GM23248 (cell line): ENCODE measurements around the gene CPLANE2. TPM values are rescaled to one million over a fixed set of nuclear protein-coding genes. Genes with fewer than 3 reads are reported as not detected.
"Not testable (repeated sequence)": the region's sequence is repeated elsewhere in the genome, so short reads cannot be mapped to it uniquely, and the experiment has no call there.

Source experiments
- DNase-seq: peaks from one replicate; pipeline ENCODE4 v3.0.0-alpha.2; 2015
- H2AFZ ChIP-seq: fragments of 200-600 bp; sonication (generic); 2 replicates; pipeline ENCODE4 v1.6.1; 2016; ENCODE audit warnings: antibody characterized with exemption
- H3F3A ChIP-seq: fragments of 200-600 bp; sonication (generic); 2 replicates; pipeline ENCODE4 v1.6.1; 2016; ENCODE audit warnings: mild to moderate bottlenecking, antibody characterized with exemption, mixed run types; ENCODE audit not compliant: insufficient read depth
- H3K27ac ChIP-seq: fragments of 200-600 bp; sonication (generic); 2 replicates; pipeline ENCODE4 v1.5.1; 2016; ENCODE audit warnings: mild to moderate bottlenecking
- H3K27me3 ChIP-seq: fragments of 200-600 bp; sonication (generic); replicated peaks from 2 replicates; pipeline ENCODE4 v1.6.1; 2016; ENCODE audit warnings: mild to moderate bottlenecking; ENCODE audit not compliant: insufficient read depth
- H3K36me3 ChIP-seq: fragments of 200-600 bp; sonication (generic); 2 replicates; pipeline ENCODE4 v1.6.1; 2016; ENCODE audit warnings: low read depth, mild to moderate bottlenecking
- H3K4me1 ChIP-seq: fragments of 200-600 bp; sonication (generic); 2 replicates; pipeline ENCODE4 v1.6.1; 2016; ENCODE audit warnings: mild to moderate bottlenecking; ENCODE audit not compliant: insufficient read depth
- H3K4me2 ChIP-seq: fragments of 200-600 bp; sonication (generic); one replicate; pipeline ENCODE4 v1.6.1; 2016; ENCODE audit warnings: mild to moderate bottlenecking; ENCODE audit not compliant: unreplicated experiment
- H3K4me3 ChIP-seq: fragments of 200-600 bp; sonication (generic); 2 replicates; pipeline ENCODE4 v1.5.1; 2016; ENCODE audit warnings: mild to moderate bottlenecking
- H3K79me2 ChIP-seq: fragments of 200-600 bp; sonication (generic); 2 replicates; pipeline ENCODE4 v1.6.1; 2016; ENCODE audit warnings: mild to moderate bottlenecking; ENCODE audit not compliant: insufficient read depth
- H3K9ac ChIP-seq: fragments of 200-600 bp; sonication (generic); 2 replicates; pipeline ENCODE4 v1.6.1; 2016; ENCODE audit warnings: mild to moderate bottlenecking
- H3K9me2 ChIP-seq: fragments of 200-600 bp; sonication (generic); 2 replicates; pipeline ENCODE4 v1.6.1; 2016; ENCODE audit warnings: mixed run types, mild to moderate bottlenecking, moderate library complexity; ENCODE audit not compliant: insufficient read depth
- H3K9me3 ChIP-seq: fragments of 200-600 bp; sonication (generic); one replicate; pipeline ENCODE4 v1.6.1; 2017; ENCODE audit warnings: low read depth
- H4K20me1 ChIP-seq: fragments of 200-600 bp; sonication (generic); 2 replicates; pipeline ENCODE4 v1.6.0; 2016; ENCODE audit not compliant: insufficient read depth
- EZH2 ChIP-seq: fragments of 200-600 bp; sonication (generic); IDR thresholded peaks from 2 replicates; pipeline ENCODE4 v1.6.1; 2018; ENCODE audit warnings: antibody characterized with exemption, mild to moderate bottlenecking; ENCODE audit not compliant: insufficient read depth, poor library complexity, severe bottlenecking
- EZH2phosphoT487 ChIP-seq: fragments of 200-600 bp; sonication (generic); IDR thresholded peaks from 2 replicates; pipeline ENCODE4 v1.6.1; 2018; ENCODE audit warnings: antibody characterized with exemption, moderate library complexity, mild to moderate bottlenecking, low read depth; ENCODE audit not compliant: insufficient read depth
- WGBS, 2 experiments: methylation state at CpG; one replicate each; pipeline ENCODE4 v1.1.6; 2015 to 2017; ENCODE audit warnings: low lambda C conversion rate in 2 of 2, low coverage in 1 of 2; ENCODE audit errors: missing lambda C conversion rate in 2 of 2; 5-methylcytosine and 5-hydroxymethylcytosine counted together
- in situ Hi-C: fragments of 300-500 bp; cut with MboI; formaldehyde crosslinking; loops from 2 replicates; pipeline ENCODE4 v1.15.0; 2020
- polyA plus RNA-seq: library from polyadenylated mRNA; unstranded; fragments of >200 nt; fragmentation: Nextera tagmentation; extraction: Ambion mirVana; gene quantifications from 2 replicates; pipeline ENCODE4 v1.2.1, GENCODE V29; 2016
- total RNA-seq: library from RNA; depleted of rRNA; stranded (reverse); fragments of >200 nt; shearing (Covaris generic); gene quantifications from 2 replicates; pipeline ENCODE4 v1.2.3, GENCODE V29; 2014

Gene CPLANE2
- total and polyA plus RNA-seq, 2 experiments from 2014 or later = 2.6 to 16.5 TPM

DNA sequence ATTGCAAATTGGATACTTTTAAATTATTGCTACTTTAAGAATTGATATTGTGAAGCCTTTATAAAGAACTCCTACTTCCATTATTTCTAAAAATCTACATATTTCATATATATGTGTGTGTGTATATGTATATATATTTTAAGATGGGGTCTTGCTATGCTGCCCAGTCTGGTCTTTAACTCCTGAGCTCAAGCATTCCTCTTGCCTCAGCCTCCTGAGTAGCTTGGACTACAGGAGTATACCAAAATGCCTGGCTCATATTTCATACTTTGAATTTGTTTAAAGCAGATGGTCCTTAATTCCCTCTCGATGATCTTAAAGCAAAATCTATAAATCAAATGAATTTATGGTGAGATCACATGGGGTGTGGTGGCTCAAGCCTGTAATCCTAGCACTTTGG is 25.1 kb upstream of the CPLANE2 start:
- Histone ChIP-seq H4K20me1 (no peaks in the 10 kb centered on the region), H3K4me3 (no peak overlapping the region), H3K4me1 (peaks cover 30% of the 10 kb centered on the region), H3K9me3 (no peaks in the 10 kb centered on the region), H3K9ac (no peak overlapping the region), H3K27ac (no peak overlapping the region), H3K36me3 (no peaks in the 10 kb centered on the region), H3K27me3 (no peaks in the 10 kb centered on the region), H2AFZ (no peak overlapping the region), H3K4me2 (no peak overlapping the region), H3F3A (peaks cover 19% of the 10 kb centered on the region), H3K79me2 (peaks cover 75% of the 10 kb centered on the region), H3K9me2 (no peaks in the 10 kb centered on the region)
- TF ChIP-seq EZH2 = no peak
- no peak for TF ChIP-seq EZH2phosphoT487
- DNase-seq = no peak
- WGBS, 2 experiments = 8 to 11% methylated on average over 1 of the region's 1 CpG
- in situ Hi-C loops = no loop called here

GRCh38 chr1:16260814-16261213 is 23.8 kb upstream of the CPLANE2 start:
- Histone ChIP-seq H3K9ac (peak overlapping the region; percentile 3; the same call in 1 of the 2 replicates), H3F3A (peaks cover 25% of the 10 kb centered on the region), H3K4me1 (peaks cover 18% of the 10 kb centered on the region), H2AFZ (no peak overlapping the region), H3K27me3 (no peaks in the 10 kb centered on the region), H3K4me3 (no peak overlapping the region), H3K9me3 (no peaks in the 10 kb centered on the region), H3K36me3 (no peaks in the 10 kb centered on the region), H3K27ac (peak overlapping the region; percentile 49), H3K9me2 (no peaks in the 10 kb centered on the region), H3K4me2 (peak overlapping the region; percentile 69), H4K20me1 (no peaks in the 10 kb centered on the region), H3K79me2 (peaks cover 69% of the 10 kb centered on the region)
- 16 to 19% methylated on average over 1 of the region's 1 CpG for WGBS, 2 experiments
- in situ Hi-C loops = no loop called here
- peak; percentile 57 for DNase-seq
- no peak for TF ChIP-seq EZH2phosphoT487
- no peak for TF ChIP-seq EZH2

GRCh38 chr1:16258591-16259135 is 21.7 kb upstream of the CPLANE2 start:
- Histone ChIP-seq H3K9me3 (no peaks in the 10 kb centered on the region), H3K9me2 (no peaks in the 10 kb centered on the region), H3K79me2 (peaks cover 47% of the 10 kb centered on the region), H3K4me3 (no peak overlapping the region), H3K27me3 (no peaks in the 10 kb centered on the region), H2AFZ (no peak overlapping the region), H3K4me2 (no peak overlapping the region), H3K27ac (no peak overlapping the region), H3K36me3 (peaks cover 6% of the 10 kb centered on the region; the same call in 1 of the 2 replicates), H3K4me1 (peaks cover 28% of the 10 kb centered on the region), H3F3A (peaks cover 34% of the 10 kb centered on the region), H3K9ac (no peak overlapping the region), H4K20me1 (no peaks in the 10 kb centered on the region)
- no peak for DNase-seq
- 67 to 68% methylated on average over 9 of the region's 9 CpGs for WGBS, 2 experiments
- TF ChIP-seq EZH2phosphoT487 = no peak
- TF ChIP-seq EZH2 = no peak
- in situ Hi-C loops = no loop called here

DNA sequence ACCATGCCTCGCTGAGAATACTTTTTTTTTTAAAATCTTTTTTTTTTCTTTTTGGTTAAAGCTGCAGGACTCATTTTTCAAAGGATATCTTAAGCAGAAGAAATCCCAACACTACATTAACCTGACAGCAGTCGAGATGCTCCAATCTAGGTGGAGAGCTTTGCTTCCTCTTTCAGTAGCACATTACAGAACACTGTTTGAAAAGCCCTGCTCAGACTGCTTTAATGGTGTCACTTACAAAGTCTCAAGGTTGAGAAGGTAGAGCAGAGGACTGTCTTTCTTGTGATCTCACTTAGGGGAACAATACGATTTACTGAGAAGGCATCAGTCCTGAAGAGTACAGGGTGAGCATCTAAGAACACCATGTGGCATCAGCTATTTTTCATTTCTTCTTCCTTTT is 21.0 kb upstream of the CPLANE2 start:
- H3K4me2 ChIP-seq = no peak overlapping the region
- peaks cover 28% of the 10 kb centered on the region for H3K4me1 ChIP-seq
- peaks cover 34% of the 10 kb centered on the region for H3F3A ChIP-seq
- DNase-seq = no peak
- H3K4me3 ChIP-seq = no peak overlapping the region
- no peaks in the 10 kb centered on the region for H3K27me3 ChIP-seq
- H3K27ac ChIP-seq = no peak overlapping the region
- H4K20me1 ChIP-seq = no peaks in the 10 kb centered on the region
- no peak overlapping the region for H2AFZ ChIP-seq
- 84 to 85% methylated on average over 3 of the region's 3 CpGs for WGBS, 2 experiments
- H3K79me2 ChIP-seq = peaks cover 42% of the 10 kb centered on the region
- in situ Hi-C loops = no loop called here
- no peaks in the 10 kb centered on the region for H3K9me3 ChIP-seq
- H3K9ac ChIP-seq = no peak overlapping the region
- TF ChIP-seq EZH2phosphoT487 = no peak
- TF ChIP-seq EZH2 = no peak
- H3K9me2 ChIP-seq = no peaks in the 10 kb centered on the region
- peaks cover 6% of the 10 kb centered on the region; the same call in 1 of the 2 replicates for H3K36me3 ChIP-seq

GRCh38 chr1:16257556-16257955 is 20.6 kb upstream of the CPLANE2 start:
- in situ Hi-C loops, H3K27me3 ChIP-seq, H2AFZ ChIP-seq, DNase-seq, H4K20me1 ChIP-seq, H3K4me3 ChIP-seq, H3K9ac ChIP-seq, H3K27ac ChIP-seq, H3K9me3 ChIP-seq, H3K4me2 ChIP-seq, H3K36me3 ChIP-seq, H3K9me2 ChIP-seq: not testable (repeated sequence)
- Histone ChIP-seq H3K79me2 (peaks cover 38% of the 10 kb centered on the region), H3F3A (peaks cover 34% of the 10 kb centered on the region), H3K4me1 (peaks cover 28% of the 10 kb centered on the region)
- 92 to 96% methylated on average over 3 of the region's 3 CpGs for WGBS, 2 experiments
